Middle frontal gyrus (tissue), 1 donor: ENCODE results near the gene SDHA.
"Not testable (repeated sequence)": the region's sequence is repeated elsewhere in the genome, so short reads cannot be mapped to it uniquely, and the experiment has no call there.

Source experiments
- DNase-seq: peaks from one replicate; pipeline ENCODE4 v3.0.0-alpha.2; 2015; ENCODE audit warnings: low spot score; ENCODE audit errors: extremely low spot score

The SDHA gene

DNA sequence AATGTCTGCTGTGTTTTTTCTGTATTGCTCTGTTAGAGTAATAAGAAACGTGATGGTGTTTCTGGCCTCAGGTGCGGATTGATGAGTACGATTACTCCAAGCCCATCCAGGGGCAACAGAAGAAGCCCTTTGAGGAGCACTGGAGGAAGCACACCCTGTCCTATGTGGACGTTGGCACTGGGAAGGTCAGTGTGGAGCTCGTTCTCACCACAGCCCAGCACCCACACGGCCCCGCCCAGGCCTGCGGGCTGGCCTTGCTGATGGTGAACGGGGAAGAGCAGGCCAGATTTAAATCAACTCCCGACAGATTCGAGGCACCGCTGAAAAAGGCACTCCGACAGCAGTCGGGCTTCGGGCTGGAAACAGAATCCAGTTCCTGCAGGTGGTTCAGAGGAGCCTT, 36.2 kb downstream of the SDHA start:
- DNase-seq = not testable (repeated sequence)

DNA sequence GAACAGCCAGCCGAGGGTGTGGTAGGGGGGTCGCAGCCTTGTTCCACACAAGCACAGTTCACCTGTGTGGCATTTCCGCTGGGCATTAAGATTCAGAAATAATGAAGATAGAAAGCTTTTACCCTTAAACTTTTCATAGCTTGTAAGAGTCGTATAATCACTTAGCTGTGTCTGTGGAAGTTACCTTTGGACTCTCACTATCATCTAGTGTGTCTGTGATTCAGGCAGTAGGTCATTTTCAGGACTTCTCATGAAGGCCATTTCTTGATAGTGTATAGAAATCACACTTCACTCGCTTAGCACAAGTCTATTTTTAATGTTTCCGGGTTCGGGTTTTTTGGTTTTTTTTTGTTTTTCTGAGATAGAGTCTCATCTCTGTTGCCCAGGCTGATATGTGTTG, 37.0 kb downstream of the SDHA start:
- not testable (repeated sequence) for DNase-seq

DNA sequence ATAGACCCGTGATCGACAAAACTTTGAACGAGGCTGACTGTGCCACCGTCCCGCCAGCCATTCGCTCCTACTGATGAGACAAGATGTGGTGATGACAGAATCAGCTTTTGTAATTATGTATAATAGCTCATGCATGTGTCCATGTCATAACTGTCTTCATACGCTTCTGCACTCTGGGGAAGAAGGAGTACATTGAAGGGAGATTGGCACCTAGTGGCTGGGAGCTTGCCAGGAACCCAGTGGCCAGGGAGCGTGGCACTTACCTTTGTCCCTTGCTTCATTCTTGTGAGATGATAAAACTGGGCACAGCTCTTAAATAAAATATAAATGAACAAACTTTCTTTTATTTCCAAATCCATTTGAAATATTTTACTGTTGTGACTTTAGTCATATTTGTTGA, 38.2 kb downstream of the SDHA start:
- not testable (repeated sequence) for DNase-seq

DNA sequence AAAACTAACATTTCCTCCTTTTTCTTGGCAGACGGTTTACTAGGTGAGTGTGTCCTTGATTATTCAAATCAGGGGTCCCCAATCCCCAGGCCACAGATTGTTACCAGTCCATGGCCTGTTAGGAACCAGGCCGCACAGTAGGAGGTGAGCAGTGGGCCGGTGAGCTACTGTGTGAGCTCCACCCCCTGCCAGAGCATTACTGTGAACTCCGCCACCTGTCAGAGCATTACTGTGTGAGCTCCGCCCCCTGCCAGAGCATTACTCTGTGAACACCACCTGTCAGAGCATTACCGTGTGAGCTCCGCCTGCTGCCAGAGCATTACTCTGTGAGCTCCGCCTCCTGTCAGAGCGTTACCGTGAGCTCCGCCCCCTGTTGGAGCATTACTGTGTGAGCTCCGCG, 39.0 kb downstream of the SDHA start:
- DNase-seq = no peak

DNA sequence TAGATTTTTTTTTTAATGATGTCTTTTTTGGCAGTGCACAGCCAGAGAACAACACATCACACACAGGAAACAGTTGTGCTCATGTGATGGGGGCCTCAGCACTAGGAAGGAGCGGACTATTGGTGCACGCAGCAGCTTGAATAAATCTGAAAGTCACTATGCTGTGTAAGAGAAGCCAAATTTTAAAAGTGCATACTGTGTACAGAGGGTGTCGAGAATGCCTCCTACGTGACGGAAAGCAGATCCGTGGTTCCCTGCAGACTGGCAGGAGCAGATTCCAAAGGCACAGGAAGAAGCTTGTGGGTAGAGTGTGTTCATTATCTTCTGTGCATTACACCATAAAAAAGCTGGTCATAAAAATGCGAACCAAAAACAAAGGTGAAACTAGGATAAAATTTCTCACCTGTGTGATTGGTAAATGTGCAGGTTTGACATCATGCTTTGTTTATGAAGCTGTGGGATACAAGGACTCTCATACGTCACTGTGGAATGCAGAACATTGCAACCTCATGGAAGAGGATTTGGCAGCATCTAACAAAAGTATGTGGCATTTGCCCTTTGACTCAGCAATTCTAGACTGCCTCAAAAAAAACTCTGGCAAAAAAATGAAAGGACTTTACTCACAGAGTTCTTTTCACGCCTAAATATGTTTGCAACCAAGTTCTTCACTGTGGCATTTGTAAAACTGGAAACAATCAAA, 45.3 kb downstream of the SDHA start:
- not testable (repeated sequence) for DNase-seq

DNA sequence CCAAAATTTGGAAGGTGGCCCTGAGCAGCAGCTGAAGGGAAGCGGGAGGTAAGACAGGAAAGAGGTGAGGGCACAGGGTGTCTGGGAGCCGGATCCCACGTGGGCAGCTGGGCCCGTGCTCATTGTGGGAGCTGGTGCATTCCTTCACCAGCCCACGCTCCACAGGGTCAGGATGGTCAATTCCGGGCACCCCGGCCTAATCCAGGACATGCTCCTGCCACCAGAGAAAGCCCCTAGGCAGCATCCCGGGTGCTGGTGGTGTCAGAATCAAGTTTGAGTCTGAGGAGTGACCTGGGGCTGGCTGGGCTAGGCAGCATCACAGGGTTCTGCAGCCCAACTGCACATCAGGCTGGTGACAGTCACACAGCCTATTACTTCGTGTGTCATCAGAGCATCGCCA, 46.2 kb downstream of the SDHA start:
- DNase-seq = no peak

DNA sequence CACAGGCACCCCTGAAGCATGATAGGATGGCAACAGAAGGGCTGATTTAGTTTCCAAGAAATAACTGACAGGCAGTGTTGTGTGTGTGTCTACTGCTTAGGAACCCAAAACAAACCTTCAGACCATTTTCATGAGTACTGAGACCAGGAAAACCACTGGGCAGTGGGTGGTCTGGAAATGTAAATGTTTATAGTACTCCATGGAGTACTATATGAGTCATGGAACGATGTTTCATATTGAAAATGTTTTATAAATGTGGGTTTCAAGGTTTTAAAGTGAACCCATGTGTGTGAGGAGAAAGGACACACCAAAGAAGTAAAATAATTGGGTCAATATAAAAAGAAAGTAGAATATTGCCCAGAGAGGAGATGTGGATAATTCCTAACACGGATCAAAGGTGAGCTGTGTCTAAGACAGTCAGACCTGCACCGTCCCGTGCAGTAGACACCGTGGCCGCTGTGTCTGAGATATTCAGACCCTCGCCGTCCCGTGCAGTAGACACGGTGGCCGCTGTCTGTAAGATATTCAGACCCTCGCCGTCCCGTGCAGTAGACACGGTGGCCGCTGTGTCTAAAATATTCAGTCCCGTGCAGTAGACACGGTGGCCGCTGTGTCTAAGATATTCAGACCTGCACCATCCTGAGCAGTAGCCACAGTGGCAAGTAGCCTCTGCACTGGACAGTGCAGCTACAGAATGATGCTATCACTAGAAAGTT, 48.3 kb downstream of the SDHA start:
- DNase-seq = not testable (repeated sequence)

DNA sequence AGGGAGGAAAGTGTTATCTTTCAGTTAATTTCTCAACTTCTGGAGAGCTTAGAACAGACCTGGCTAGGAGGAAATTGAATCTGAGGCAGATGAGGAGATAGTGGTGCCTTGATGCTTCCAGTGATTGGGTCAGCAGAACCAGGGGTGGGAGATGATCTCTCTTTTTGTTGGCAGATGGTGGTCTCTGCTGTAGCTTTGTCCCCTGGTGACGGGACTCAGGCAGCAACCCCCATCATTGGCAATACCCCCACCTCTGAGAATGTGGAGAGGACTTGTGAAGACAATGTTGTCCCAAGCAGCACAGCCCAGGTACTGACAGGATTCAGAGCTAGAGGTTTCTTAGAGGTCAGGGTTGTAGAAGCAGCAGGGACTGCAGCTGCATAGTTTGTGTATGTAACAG, 49.6 kb downstream of the SDHA start:
- DNase-seq = no peak

DNA sequence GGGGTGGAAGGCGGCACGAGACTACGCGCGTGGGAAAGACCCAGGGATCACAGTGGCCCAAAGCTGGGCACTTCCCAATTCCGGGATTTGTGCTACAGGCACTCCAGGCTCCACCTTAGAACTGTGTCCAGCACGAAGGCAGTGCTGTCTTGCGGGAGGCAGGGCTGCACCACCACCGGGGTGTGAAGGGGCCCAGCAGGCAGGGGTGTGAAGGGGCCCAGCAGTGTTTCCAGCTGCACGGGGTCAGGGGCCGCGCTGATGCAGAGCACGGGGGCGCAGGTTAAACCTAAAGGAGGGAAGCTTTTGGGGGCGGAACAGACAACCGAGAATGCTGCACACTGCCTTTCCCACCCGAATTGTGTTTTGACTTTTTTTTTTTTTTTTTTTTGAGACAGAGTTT, 52.2 kb downstream of the SDHA start:
- DNase-seq = no peak

DNA sequence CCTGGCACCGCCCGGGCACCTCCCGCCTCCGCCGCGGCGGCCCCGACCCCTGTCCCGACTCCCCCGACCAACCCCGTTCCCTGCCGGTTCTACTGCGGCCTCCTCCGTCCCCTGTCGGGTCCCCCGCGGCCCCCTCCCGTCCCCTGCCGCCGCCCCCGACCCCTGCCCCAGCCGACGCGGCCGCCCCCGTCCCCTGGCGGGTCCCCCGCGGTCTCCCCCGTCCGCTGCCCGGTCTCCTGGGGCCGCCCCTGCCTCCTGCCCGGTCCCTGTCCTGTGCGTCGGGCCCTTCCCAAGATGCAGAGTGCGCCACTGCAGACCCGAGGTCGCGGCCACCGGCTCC, 53.7 kb downstream of the SDHA start:
- DNase-seq = not testable (repeated sequence)

DNA sequence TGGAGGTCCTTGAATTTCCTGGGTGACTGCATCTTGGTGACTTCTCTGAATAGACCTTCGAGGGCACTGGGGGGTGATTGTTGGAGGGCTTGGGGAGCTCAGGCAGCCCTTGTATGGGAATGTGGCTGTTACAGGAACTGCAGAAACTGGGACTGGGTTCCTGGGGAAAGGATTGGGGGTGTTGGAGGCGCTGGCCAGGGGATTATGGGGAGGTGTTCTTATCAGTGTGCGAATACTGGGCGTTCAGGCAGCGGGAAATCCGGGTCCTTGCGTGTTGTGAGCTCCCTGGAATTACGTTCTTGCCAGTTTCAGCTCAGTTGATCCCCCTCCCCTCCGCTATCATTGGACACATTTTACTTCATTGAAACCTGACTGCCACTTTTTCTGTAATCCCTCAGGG, 55.0 kb downstream of the SDHA start:
- DNase-seq = not testable (repeated sequence)

DNA sequence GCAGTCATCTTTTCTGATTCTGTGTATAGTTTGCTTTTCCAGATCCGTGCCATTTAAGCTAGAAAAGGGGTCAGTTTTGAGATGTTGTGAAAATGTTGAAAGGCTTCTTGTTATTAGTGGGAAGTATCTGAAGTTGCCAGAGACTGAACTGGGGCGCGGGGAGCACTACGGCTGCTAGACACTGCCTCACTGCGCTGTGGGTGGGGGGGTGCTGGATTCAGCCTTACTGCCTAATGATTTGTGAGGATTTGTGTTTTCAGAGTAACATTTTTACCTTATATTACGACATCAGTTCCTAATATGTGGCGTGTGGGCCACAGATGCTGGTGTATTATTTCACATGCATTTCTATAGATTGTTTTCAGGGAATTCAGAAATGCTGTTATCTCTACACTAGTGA, 55.4 kb downstream of the SDHA start:
- not testable (repeated sequence) for DNase-seq

DNA sequence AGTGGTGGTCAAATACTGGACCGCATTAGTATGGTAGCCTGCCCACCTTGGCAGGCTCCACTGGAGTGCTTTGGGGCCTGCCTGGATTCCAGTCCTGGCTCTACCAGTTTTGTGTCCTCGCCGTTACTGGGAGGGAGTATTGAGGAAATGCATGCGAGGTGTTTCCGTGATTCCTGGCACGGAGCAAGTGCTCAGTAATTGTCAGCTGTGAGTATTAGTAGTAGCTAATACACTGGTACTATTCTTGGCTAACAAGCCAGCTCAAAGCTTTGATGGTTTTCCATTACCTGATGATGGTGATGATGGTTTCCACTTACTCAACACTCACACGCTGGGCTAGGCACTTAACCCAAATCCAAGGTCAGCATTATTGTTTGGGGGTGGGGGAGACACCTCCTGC, 56.2 kb downstream of the SDHA start:
- DNase-seq = not testable (repeated sequence)

DNA sequence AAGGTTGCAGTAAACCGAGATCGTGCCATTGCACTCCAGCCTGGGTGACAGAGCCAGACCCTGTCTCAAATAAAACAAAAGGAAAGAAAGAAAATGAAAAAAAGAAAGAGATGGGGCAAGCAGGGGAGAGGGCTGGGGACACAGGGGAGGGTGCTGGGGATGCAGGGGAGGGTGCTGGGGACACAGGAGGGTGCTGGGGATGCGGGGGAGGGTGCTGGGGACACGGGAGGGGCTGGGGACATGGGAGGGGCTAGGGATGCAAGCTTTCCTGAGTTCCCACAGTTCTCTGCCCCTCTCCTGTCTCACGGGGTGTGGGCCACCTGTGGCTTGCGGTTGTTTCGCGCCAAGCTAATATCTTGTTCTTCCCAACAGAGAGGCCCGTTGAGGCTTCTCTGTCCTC, 60.5 kb downstream of the SDHA start:
- DNase-seq = no peak

DNA sequence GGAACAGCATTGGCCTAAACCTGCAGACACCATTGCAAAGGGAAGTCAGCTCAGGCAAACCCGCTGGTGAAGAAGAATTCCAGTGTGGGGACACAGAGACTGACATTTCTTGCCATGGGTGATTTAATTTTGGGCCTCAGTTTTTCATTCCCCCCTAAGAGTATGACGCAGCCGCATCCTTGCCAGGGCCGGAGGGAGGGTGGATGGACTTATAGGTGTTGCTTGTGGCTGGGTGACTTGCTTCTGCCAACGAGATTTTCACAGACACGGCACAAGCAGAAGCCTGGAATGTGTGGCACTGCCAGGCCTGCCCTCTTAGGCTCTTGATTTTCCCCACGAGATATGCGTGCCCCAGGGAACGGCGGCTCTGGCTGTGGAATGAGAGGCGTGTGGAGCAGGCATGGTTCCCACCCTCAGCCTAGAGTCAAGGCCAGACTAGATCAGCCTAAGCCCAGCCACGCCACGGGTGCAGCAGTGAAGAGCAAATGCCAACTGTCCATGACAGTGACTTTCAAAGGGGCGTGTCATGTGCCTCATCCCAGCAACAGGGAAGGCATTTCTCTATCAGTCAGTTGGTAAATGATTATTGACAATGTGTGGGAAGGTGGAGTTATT, 61.0 kb downstream of the SDHA start:
- DNase-seq = not testable (repeated sequence)

DNA sequence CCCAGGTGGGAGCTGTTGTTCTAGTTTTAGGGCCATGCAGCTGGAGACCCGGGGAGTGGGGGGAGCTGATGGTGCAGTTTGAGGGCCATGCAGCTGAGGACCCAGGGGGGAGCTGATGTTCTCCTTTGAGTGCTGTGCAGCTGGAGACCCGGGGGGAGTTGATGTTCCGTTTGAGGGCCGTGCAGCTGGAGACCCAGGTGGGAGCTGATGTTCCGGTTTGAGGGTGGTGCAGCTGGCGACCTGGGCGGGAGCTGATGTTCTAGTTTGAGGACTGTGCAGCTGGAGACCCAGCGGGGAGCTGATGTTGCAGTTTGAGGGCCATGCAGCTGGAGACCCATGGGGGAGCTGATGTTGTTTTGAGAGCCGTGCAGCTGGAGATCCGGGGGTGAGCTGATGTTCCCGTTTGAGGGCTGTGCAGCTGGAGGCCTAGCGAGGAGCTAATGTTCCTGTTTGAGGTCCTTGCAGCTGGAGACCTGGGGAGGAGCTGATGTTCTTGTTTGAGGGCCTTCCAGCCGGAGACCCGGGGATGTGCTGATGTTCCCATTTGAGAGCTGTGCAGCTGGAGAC, 68.0 kb downstream of the SDHA start:
- no peak for DNase-seq

DNA sequence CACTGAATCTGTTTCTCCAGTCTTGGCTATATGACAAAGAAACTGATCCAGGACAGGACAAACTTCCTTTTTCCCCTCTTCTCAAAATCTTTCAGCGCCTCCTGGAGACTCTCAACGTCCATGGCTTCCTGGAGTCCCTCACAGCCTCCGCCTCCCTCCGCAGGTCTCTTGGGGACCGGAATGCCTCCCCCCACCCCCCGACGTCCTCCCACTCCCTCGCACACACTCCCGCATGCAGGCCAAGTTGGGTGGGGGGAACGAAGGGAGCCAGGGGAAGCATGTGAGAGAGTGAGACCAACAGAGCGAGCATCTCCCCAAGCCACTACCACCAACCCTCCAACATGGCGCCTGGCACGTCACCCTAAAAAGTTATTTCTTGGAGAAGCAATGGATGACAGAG, 72.1 kb downstream of the SDHA start:
- DNase-seq = not testable (repeated sequence)

DNA sequence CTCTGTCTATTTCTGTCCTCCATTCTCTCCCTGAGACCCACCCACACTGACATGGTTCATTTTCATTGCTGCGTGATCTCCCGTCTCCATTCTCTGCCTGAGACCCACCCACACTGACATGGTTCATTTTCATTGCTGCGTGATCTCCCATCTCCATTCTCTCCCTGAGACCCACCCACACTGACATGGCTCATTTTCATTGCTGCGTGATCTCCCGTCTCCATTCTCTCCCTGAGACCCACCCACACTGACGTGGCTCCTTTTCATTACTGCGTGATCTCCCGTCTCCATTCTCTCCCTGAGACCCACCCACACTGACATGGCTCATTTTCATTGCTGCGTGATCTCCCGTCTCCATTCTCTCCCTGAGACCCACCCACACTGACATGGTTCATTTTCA, 73.2 kb downstream of the SDHA start:
- not testable (repeated sequence) for DNase-seq

DNA sequence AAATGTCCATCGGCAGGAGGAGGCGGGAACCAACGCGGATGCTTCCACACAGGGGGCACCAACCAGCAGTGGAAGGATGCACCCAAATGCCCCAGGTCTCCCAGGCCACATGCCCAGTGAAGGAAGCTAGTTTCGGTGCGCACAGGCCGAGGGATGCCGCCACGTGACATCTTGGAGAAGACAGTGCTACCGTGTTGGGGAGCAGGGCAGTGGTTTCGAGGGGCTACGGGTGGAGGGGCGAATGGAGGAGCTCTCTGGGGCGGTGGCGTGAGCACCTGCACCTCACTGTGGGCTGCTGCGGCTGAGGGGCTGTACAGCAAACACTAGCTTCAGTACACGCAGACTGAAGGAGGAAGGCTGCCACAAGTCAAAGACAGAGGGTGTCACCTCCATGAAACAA, 76.7 kb downstream of the SDHA start:
- DNase-seq = not testable (repeated sequence)

DNA sequence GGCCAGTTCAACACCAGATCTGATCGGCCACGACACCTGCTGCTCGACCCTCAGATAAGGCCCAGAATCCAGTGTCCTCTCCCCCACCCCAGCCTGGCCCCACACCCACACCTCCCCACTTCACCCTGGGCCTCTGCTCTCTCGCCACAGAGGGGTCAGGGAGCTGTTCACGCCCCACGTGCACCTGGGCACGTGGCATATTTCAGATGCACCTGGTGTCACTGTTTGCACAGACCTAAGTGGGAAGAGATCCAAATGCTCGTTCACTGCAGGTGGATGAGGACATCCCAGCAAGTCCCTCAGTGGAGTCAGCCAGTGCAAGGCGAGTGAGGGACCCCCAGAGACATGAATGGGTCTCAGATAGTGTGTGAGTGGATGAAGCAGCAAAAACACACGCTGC, 78.1 kb downstream of the SDHA start:
- DNase-seq = not testable (repeated sequence)

DNA sequence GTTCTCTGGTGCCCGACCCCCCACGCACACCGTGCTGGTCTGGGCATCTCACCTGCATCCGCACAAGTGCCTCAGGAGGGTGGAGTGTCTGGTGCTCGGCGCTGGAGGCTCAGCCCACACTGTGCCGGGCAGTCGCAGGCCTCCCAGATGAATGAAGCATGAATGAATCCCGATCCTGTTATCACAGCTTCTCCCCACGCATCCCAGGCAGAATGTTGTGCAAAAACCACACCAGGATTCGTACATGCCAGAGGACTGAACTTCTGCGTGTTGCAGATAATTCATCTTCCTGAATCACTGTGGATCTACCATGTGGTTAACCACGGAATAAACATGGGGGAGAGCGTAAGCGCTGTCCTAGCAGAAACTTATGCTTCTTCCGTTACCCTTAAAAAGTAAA, 78.8 kb downstream of the SDHA start:
- not testable (repeated sequence) for DNase-seq

DNA sequence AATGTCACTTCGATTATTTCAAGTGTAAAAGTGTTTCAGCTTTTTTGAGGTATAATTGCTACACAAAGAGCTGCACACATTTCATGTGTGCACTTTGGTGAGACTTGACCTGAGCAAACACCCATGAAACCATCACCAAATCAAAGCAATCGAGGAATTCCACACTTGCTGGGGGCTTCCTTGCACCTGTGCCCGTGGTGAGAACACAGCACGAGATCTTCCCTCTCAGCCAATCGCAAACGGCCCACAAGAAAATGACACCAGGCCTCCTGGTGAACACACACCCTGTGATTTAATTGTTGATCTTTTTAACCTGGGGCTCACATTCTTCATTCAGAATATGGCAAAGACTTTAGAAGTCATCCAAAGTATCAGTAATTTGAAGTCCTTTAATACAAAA, 79.3 kb downstream of the SDHA start:
- DNase-seq = not testable (repeated sequence)
